ENCODE data around the gene APLNR. TPM values are rescaled to one million over a fixed set of nuclear protein-coding genes. Genes with fewer than 3 reads are reported as not detected.

The APLNR gene
- total RNA-seq, 1 donor, result not detected

DNA sequence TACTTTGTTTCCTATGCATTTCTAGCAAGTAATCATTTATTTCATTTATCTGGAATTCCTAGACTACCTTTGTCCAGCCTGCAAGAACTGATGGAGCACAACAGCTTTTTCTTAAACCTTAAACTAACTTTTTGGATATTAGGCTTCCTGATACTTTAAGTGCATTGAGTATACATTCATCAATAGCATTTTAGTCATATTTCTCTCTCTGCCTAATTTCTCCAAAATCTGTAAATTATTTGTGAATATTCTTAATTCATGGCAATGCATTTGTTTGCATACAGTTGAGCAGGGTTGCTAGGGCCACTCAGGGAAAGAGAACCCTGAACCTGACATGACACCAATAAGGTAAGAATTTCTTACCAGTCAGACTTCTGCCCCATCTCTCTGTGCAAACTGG is 29.1 kb upstream of the APLNR start:
- H3K4me3 ChIP-seq (ENCODE audit: low read depth, low read length), result no peak overlapping the region
- TF ChIP-seq, protein P1, sequence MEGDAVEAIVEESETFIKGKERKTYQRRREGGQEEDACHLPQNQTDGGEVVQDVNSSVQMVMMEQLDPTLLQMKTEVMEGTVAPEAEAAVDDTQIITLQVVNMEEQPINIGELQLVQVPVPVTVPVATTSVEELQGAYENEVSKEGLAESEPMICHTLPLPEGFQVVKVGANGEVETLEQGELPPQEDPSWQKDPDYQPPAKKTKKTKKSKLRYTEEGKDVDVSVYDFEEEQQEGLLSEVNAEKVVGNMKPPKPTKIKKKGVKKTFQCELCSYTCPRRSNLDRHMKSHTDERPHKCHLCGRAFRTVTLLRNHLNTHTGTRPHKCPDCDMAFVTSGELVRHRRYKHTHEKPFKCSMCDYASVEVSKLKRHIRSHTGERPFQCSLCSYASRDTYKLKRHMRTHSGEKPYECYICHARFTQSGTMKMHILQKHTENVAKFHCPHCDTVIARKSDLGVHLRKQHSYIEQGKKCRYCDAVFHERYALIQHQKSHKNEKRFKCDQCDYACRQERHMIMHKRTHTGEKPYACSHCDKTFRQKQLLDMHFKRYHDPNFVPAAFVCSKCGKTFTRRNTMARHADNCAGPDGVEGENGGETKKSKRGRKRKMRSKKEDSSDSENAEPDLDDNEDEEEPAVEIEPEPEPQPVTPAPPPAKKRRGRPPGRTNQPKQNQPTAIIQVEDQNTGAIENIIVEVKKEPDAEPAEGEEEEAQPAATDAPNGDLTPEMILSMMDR (IDR thresholded peaks at IDR 0.05; ENCODE audit: insufficient read depth, low read length), result no peak
- no peak for DNase-seq (ENCODE audit: low read depth)

DNA sequence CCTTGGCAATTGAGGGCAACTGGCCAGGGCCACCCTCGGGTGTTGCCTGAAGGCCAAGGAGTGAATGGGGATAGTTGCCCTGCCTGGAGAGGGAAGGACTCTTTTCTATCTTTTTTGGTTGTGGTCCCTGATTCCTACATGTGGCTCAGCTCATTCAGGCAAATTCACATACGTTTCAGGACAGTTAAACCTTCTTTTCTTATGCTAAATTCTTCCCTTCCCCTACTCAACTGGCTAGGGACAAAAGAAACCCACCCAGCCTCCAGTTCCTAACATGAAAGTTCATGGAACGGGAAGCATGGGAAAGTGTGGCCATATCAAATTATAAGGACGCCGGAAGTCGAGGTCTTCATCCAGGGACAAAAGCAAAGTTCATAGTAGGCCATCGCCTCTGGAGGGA is 26.3 kb upstream of the APLNR start:
- DNase-seq (ENCODE audit: low read depth), result no peak
- TF ChIP-seq, protein P1 (IDR thresholded peaks at IDR 0.05; ENCODE audit: insufficient read depth, low read length), result no peak
- no peak overlapping the region for H3K4me3 ChIP-seq (ENCODE audit: low read depth, low read length)

DNA sequence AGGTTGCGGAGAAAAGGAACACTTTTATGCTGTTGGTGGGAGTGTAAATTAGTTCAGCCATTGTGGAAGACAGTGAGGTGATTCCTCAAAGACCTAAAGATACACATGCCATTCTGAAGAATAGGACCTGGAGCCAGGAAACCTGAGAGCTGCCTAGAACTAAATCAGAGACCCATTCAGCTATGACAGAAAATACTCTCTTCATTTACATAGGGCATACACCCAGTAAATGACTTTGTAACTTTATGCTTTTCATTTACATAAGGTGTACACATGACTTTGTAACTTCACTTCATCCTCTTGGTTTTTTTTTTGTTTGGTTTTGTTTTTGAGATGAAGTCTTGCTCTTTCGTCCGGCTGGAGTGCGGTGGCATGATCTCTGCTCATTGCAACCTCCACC is 25.1 kb upstream of the APLNR start:
- DNase-seq (ENCODE audit: low read depth), result no peak
- TF ChIP-seq, protein P1 (IDR thresholded peaks at IDR 0.05; ENCODE audit: insufficient read depth, low read length), result no peak
- H3K4me3 ChIP-seq (ENCODE audit: low read depth, low read length), result no peak overlapping the region

DNA sequence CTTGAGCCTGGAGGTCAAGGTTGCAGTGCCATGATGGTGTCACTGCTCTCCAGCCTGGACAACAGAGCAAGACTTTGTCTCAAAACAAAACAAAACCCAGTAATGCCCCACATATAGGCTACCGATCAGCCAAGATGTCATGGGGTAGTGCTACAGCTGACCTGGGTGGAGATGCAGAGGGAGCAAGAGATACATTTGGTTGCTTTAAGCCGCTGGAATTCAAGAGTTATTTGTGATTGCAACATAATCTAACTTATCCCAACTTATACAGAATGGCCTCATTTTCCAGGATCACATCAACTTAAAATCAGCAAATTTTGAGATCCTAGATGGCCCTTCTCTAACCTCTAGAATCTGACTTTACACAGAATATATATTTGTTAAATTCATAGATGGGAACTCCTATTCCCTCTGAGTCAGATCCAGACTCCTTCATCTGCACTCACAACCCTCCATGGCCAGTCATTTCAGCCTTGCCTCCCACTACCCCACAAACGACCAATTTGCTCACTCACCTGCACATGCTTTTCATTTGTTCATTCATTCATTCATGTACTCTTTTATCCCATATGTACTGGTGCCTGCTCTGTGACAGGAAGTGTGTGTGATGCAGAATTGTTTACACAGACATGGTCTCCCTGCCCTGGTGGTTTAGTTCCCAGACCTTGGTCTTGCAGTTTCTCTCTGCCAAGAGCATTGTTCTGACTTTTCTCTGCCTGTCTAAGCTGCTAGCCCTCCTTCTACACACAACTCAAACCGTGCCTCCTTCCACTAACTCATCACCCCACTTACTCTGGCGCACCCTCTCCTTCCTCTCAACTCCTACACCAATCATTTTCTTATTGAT is 24.1 kb upstream of the APLNR start:
- TF ChIP-seq, protein P1 (IDR thresholded peaks at IDR 0.05; ENCODE audit: insufficient read depth, low read length), result no peak
- H3K4me3 ChIP-seq (ENCODE audit: low read depth, low read length), result no peak overlapping the region
- no peak for DNase-seq (ENCODE audit: low read depth)

DNA sequence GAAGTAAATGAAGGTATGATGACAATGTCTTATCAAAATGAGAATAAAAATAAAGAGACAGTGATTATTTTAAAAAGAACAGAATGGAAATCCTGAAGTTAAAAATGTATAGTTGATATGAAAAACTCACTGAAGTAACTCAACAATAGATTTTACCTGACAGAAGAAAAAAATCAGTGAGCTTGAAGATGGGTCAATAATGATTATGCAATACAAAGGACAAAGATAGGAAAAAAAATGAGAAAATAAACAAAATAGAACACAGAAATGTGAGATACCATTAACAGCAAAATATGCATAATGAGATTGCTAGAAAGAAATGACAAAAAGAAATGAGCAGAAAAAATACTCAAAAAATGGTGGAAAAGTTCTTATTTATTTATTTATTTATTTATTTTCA is 19.1 kb upstream of the APLNR start:
- H3K4me3 ChIP-seq (ENCODE audit: low read depth, low read length), result no peak overlapping the region
- TF ChIP-seq, protein P1 (IDR thresholded peaks at IDR 0.05; ENCODE audit: insufficient read depth, low read length), result no peak
- no peak for DNase-seq (ENCODE audit: low read depth)

DNA sequence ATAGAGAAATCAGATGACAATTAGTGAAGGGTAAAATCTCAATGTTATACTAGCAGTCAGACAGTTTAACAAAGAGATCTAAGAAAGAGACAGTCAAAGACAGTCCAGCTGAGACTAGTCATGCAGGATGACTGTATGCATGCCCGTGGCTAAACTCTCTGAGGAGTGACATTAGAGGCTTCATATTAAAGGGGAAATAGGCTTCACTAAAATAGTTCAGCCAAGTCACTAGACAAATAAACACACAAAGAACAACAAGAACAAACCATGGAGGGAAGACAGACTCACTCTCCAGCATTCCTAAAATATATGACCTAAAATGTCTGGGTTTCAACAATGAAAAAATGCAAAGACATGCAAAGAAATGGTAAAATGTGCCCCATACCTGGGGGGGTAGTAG is 18.6 kb upstream of the APLNR start:
- no peak for DNase-seq (ENCODE audit: low read depth)
- TF ChIP-seq, protein P1 (IDR thresholded peaks at IDR 0.05; ENCODE audit: insufficient read depth, low read length), result no peak
- H3K4me3 ChIP-seq (ENCODE audit: low read depth, low read length), result no peak overlapping the region
